SK-N-MC (cell line): Measurements from ENCODE around the gene LY6G6C.

Experiments used
- DNase-seq: peaks from one replicate; pipeline ENCODE4 v3.0.0-alpha.2; 2011; ENCODE audit warnings: low read depth, low spot score
- H3K27ac ChIP-seq: fragments of 200-600 bp; sonication (generic); 2 replicates; pipeline ENCODE4 v1.5.1; 2016; ENCODE audit warnings: mixed run types
- H3K36me3 ChIP-seq: fragments of 200-600 bp; sonication (generic); 2 replicates; pipeline ENCODE4 v1.6.1; 2017; ENCODE audit warnings: antibody characterized with exemption, low read length, mixed read lengths; ENCODE audit not compliant: insufficient read depth
- H3K4me3 ChIP-seq: fragments of 200-600 bp; sonication (generic); 2 replicates; pipeline ENCODE4 v1.5.1; 2016
- H3K9ac ChIP-seq: fragments of 200-600 bp; sonication (generic); 2 replicates; pipeline ENCODE4 v1.8.0; 2017; ENCODE audit warnings: mixed run types, mixed read lengths; ENCODE audit not compliant: insufficient read length
- H3K9me3 ChIP-seq: fragments of 200-600 bp; sonication (generic); 2 replicates; pipeline ENCODE4 v1.6.1; 2017; ENCODE audit warnings: low read depth, mild to moderate bottlenecking, antibody characterized with exemption, low read length, moderate library complexity, mixed read lengths
- EZH2 ChIP-seq: fragments of 200-600 bp; sonication (generic); IDR thresholded peaks from one replicate; pipeline ENCODE4 v1.6.1; 2017; ENCODE audit warnings: antibody characterized with exemption
- FOXP2 ChIP-seq: optimal IDR thresholded peaks from 2 replicates; pipeline ENCODE3; 2011; ENCODE audit warnings: mild to moderate bottlenecking, moderate library complexity; ENCODE audit not compliant: insufficient read depth; ENCODE audit errors: extremely low read length, control extremely low read depth
- POLR2AphosphoS5 ChIP-seq: IDR thresholded peaks from 2 replicates; pipeline ENCODE4 v1.6.1; 2012; ENCODE audit warnings: mild to moderate bottlenecking, low read depth, low read length, borderline replicate concordance

The LY6G6C gene

GRCh38 chr6:31723980-31724691 lies 2.6 kb upstream of the LY6G6C start:
- no peaks in the 10 kb centered on the region for H3K9me3 ChIP-seq
- no peak overlapping the region for H3K4me3 ChIP-seq
- H3K9ac ChIP-seq, result no peak overlapping the region
- peaks cover 6% of the 10 kb centered on the region; the same call in 1 of the 2 replicates for H3K36me3 ChIP-seq
- no peak overlapping the region for H3K27ac ChIP-seq
- TF ChIP-seq FOXP2, result no peak
- TF ChIP-seq POLR2AphosphoS5, result no peak
- no peak for TF ChIP-seq EZH2
- no peak for DNase-seq

- no peak for TF ChIP-seq EZH2
- TF ChIP-seq FOXP2, result no peak
- no peak for TF ChIP-seq POLR2AphosphoS5
- Histone ChIP-seq H3K4me3 (no peak within 1 kb of the TSS), H3K9me3 (no peaks in the 10 kb centered on the region), H3K9ac (no peak within 1 kb of the TSS), H3K36me3 (peaks cover 6% of the 10 kb centered on the region; the same call in 1 of the 2 replicates), H3K27ac (no peak within 1 kb of the TSS)
- no peak for DNase-seq
These were observed 1.9 kb upstream of the LY6G6C start, which contains the start of gene MPIG6B for GRCh38 chr6:31723245-31723979. Gene MPIG6B (plus strand): TSS chr6:31723373. CDS start chr6:31723384, 11 bp downstream.

GRCh38 chr6:31722173-31722572 lies 627 bp upstream of the LY6G6C start:
- no peak for DNase-seq
- TF ChIP-seq EZH2 (no peak), POLR2AphosphoS5 (no peak), FOXP2 (no peak)
- no peak overlapping the region for H3K4me3 ChIP-seq
- no peak overlapping the region for H3K9ac ChIP-seq
- H3K9me3 ChIP-seq, result no peaks in the 10 kb centered on the region
- peaks cover 3% of the 10 kb centered on the region; the same call in 1 of the 2 replicates for H3K36me3 ChIP-seq
- H3K27ac ChIP-seq, result no peak overlapping the region

- no peak for DNase-seq
- Histone ChIP-seq H3K4me3 (no peak overlapping the region), H3K9me3 (no peaks in the 10 kb centered on the region), H3K27ac (no peak overlapping the region), H3K36me3 (no peaks in the 10 kb centered on the region), H3K9ac (no peak overlapping the region)
- TF ChIP-seq EZH2 (no peak), POLR2AphosphoS5 (no peak), FOXP2 (no peak)
These were observed 1.3 kb downstream of the LY6G6C start for GRCh38 chr6:31720196-31720770.

GRCh38 chr6:31719001-31719400 lies 2.5 kb downstream of the LY6G6C start:
- H3K4me3 ChIP-seq, result no peak overlapping the region
- no peak for DNase-seq
- H3K9me3 ChIP-seq, result no peaks in the 10 kb centered on the region
- TF ChIP-seq FOXP2, result no peak
- TF ChIP-seq EZH2, result no peak
- no peak for TF ChIP-seq POLR2AphosphoS5
- H3K9ac ChIP-seq, result no peak overlapping the region
- no peak overlapping the region for H3K27ac ChIP-seq
- no peaks in the 10 kb centered on the region for H3K36me3 ChIP-seq

GRCh38 chr6:31718265-31718664 lies 3.3 kb downstream of the LY6G6C start:
- TF ChIP-seq FOXP2 (no peak), POLR2AphosphoS5 (no peak), EZH2 (no peak)
- Histone ChIP-seq H3K27ac (no peak overlapping the region), H3K9ac (no peak overlapping the region), H3K36me3 (no peaks in the 10 kb centered on the region), H3K9me3 (no peaks in the 10 kb centered on the region), H3K4me3 (no peak overlapping the region)
- DNase-seq, result no peak

GRCh38 chr6:31717499-31718222 lies 3.9 kb downstream of the LY6G6C start:
- Histone ChIP-seq H3K9ac (no peak overlapping the region), H3K36me3 (no peaks in the 10 kb centered on the region), H3K27ac (no peak overlapping the region), H3K9me3 (no peaks in the 10 kb centered on the region), H3K4me3 (no peak overlapping the region)
- no peak for TF ChIP-seq POLR2AphosphoS5
- TF ChIP-seq EZH2, result no peak
- DNase-seq, result no peak
